Measurements from ENCODE around the gene MYOM3.

The MYOM3 gene

GRCh38 chr1:24089027-24089742, 22.8 kb downstream of the MYOM3 start:
- Mint-ChIP-seq H3K9me3 (no peaks in the 10 kb centered on the region), H3K4me3 (no peak overlapping the region), H3K27ac (no peak overlapping the region), H3K4me1 (ENCODE audit: low read depth) (no peaks in the 10 kb centered on the region), H3K27me3 (peaks cover 5% of the 10 kb centered on the region), H3K36me3 (ENCODE audit: low read depth) (no peaks in the 10 kb centered on the region)
- no peak for DNase-seq

- no peak for DNase-seq
- H3K4me1 Mint-ChIP-seq (ENCODE audit: low read depth): no peaks in the 10 kb centered on the region
- H3K27ac Mint-ChIP-seq: no peak overlapping the region
- H3K27me3 Mint-ChIP-seq: peaks cover 5% of the 10 kb centered on the region
- no peak overlapping the region for H3K4me3 Mint-ChIP-seq
- no peaks in the 10 kb centered on the region for H3K36me3 Mint-ChIP-seq (ENCODE audit: low read depth)
- H3K9me3 Mint-ChIP-seq: no peaks in the 10 kb centered on the region
Measured at GRCh38 chr1:24086466-24086865, 25.5 kb downstream of the MYOM3 start.

GRCh38 chr1:24085546-24085945, 26.4 kb downstream of the MYOM3 start:
- no peaks in the 10 kb centered on the region for H3K36me3 Mint-ChIP-seq (ENCODE audit: low read depth)
- no peak for DNase-seq
- no peak overlapping the region for H3K4me3 Mint-ChIP-seq
- no peak overlapping the region for H3K27ac Mint-ChIP-seq
- H3K9me3 Mint-ChIP-seq: no peaks in the 10 kb centered on the region
- peaks cover 5% of the 10 kb centered on the region for H3K27me3 Mint-ChIP-seq
- no peaks in the 10 kb centered on the region for H3K4me1 Mint-ChIP-seq (ENCODE audit: low read depth)

GRCh38 chr1:24085007-24085406, 26.9 kb downstream of the MYOM3 start:
- no peak overlapping the region for H3K4me3 Mint-ChIP-seq
- no peaks in the 10 kb centered on the region for H3K4me1 Mint-ChIP-seq (ENCODE audit: low read depth)
- no peak for DNase-seq
- peaks cover 5% of the 10 kb centered on the region for H3K27me3 Mint-ChIP-seq
- H3K9me3 Mint-ChIP-seq: no peaks in the 10 kb centered on the region
- H3K36me3 Mint-ChIP-seq (ENCODE audit: low read depth): no peaks in the 10 kb centered on the region
- no peak overlapping the region for H3K27ac Mint-ChIP-seq

GRCh38 chr1:24084050-24084449, 27.9 kb downstream of the MYOM3 start:
- Mint-ChIP-seq H3K36me3 (ENCODE audit: low read depth) (no peaks in the 10 kb centered on the region), H3K4me1 (ENCODE audit: low read depth) (no peaks in the 10 kb centered on the region)

GRCh38 chr1:24082372-24082771, 29.6 kb downstream of the MYOM3 start:
- Mint-ChIP-seq H3K27me3 (peaks cover 5% of the 10 kb centered on the region), H3K4me1 (ENCODE audit: low read depth) (no peaks in the 10 kb centered on the region), H3K9me3 (no peaks in the 10 kb centered on the region), H3K27ac (no peak overlapping the region), H3K36me3 (ENCODE audit: low read depth) (no peaks in the 10 kb centered on the region), H3K4me3 (no peak overlapping the region)
- DNase-seq: no peak

More at GRCh38 chr1:24084050-24084449, 27.9 kb downstream of the MYOM3 start:
- H3K9me3 Mint-ChIP-seq: no peaks in the 10 kb centered on the region
- H3K27me3 Mint-ChIP-seq: peaks cover 5% of the 10 kb centered on the region
- no peak overlapping the region for H3K4me3 Mint-ChIP-seq
- no peak overlapping the region for H3K27ac Mint-ChIP-seq
- no peak for DNase-seq

- no peak for DNase-seq
- Mint-ChIP-seq H3K27ac (no peak overlapping the region), H3K36me3 (ENCODE audit: low read depth) (no peaks in the 10 kb centered on the region), H3K4me3 (no peak overlapping the region), H3K9me3 (no peaks in the 10 kb centered on the region), H3K4me1 (ENCODE audit: low read depth) (no peaks in the 10 kb centered on the region), H3K27me3 (peaks cover 5% of the 10 kb centered on the region)
Measured at GRCh38 chr1:24081190-24081589, 30.7 kb downstream of the MYOM3 start.

GRCh38 chr1:24080131-24080530, 31.8 kb downstream of the MYOM3 start:
- DNase-seq: no peak
- no peak overlapping the region for H3K27ac Mint-ChIP-seq
- no peaks in the 10 kb centered on the region for H3K36me3 Mint-ChIP-seq (ENCODE audit: low read depth)
- no peaks in the 10 kb centered on the region for H3K4me1 Mint-ChIP-seq (ENCODE audit: low read depth)
- no peaks in the 10 kb centered on the region for H3K9me3 Mint-ChIP-seq
- H3K27me3 Mint-ChIP-seq: peaks cover 4% of the 10 kb centered on the region
- H3K4me3 Mint-ChIP-seq: no peak overlapping the region

- Mint-ChIP-seq H3K4me3 (no peak overlapping the region), H3K27ac (no peak overlapping the region)
- DNase-seq: no peak
Measured at GRCh38 chr1:24077278-24077978, 34.5 kb downstream of the MYOM3 start.

GRCh38 chr1:24075946-24076345, 36.0 kb downstream of the MYOM3 start:
- Mint-ChIP-seq H3K4me1 (ENCODE audit: low read depth) (peaks cover under 1% of the 10 kb centered on the region), H3K27me3 (peaks cover under 1% of the 10 kb centered on the region), H3K27ac (no peak overlapping the region), H3K36me3 (ENCODE audit: low read depth) (no peaks in the 10 kb centered on the region), H3K9me3 (no peaks in the 10 kb centered on the region), H3K4me3 (no peak overlapping the region)
- DNase-seq: no peak

More at GRCh38 chr1:24077278-24077978, 34.5 kb downstream of the MYOM3 start:
- Mint-ChIP-seq H3K9me3 (no peaks in the 10 kb centered on the region), H3K36me3 (ENCODE audit: low read depth) (no peaks in the 10 kb centered on the region), H3K4me1 (ENCODE audit: low read depth) (no peaks in the 10 kb centered on the region), H3K27me3 (no peaks in the 10 kb centered on the region)

- H3K27me3 Mint-ChIP-seq: peaks cover 4% of the 10 kb centered on the region
- H3K9me3 Mint-ChIP-seq: no peaks in the 10 kb centered on the region
Measured at GRCh38 chr1:24075590-24075854, 36.4 kb downstream of the MYOM3 start.

GRCh38 chr1:24074817-24075589, 36.9 kb downstream of the MYOM3 start:
- H3K4me1 Mint-ChIP-seq (ENCODE audit: low read depth): peaks cover 4% of the 10 kb centered on the region
- peaks cover 4% of the 10 kb centered on the region for H3K27me3 Mint-ChIP-seq
- H3K36me3 Mint-ChIP-seq (ENCODE audit: low read depth): no peaks in the 10 kb centered on the region
- no peaks in the 10 kb centered on the region for H3K9me3 Mint-ChIP-seq
- H3K27ac Mint-ChIP-seq: no peak overlapping the region
- DNase-seq: no peak
- no peak overlapping the region for H3K4me3 Mint-ChIP-seq

More at GRCh38 chr1:24075590-24075854, 36.4 kb downstream of the MYOM3 start:
- Mint-ChIP-seq H3K4me3 (no peak overlapping the region), H3K4me1 (ENCODE audit: low read depth) (peaks cover 4% of the 10 kb centered on the region), H3K27ac (no peak overlapping the region), H3K36me3 (ENCODE audit: low read depth) (no peaks in the 10 kb centered on the region)
- DNase-seq: no peak

- Mint-ChIP-seq H3K4me3 (no peak overlapping the region), H3K36me3 (ENCODE audit: low read depth) (no peaks in the 10 kb centered on the region), H3K27me3 (peaks cover 5% of the 10 kb centered on the region), H3K4me1 (ENCODE audit: low read depth) (peaks cover 4% of the 10 kb centered on the region), H3K27ac (no peak overlapping the region), H3K9me3 (no peaks in the 10 kb centered on the region)
- DNase-seq: no peak
Measured at GRCh38 chr1:24074196-24074595, 37.7 kb downstream of the MYOM3 start.

- H3K4me1 Mint-ChIP-seq (ENCODE audit: low read depth): peaks cover 4% of the 10 kb centered on the region
- H3K36me3 Mint-ChIP-seq (ENCODE audit: low read depth): no peaks in the 10 kb centered on the region
- peaks cover 7% of the 10 kb centered on the region for H3K27me3 Mint-ChIP-seq
- no peaks in the 10 kb centered on the region for H3K9me3 Mint-ChIP-seq
- H3K27ac Mint-ChIP-seq: no peak overlapping the region
- H3K4me3 Mint-ChIP-seq: no peak overlapping the region
- DNase-seq: no peak
Measured at GRCh38 chr1:24071941-24072340, 40.0 kb downstream of the MYOM3 start.
